ENCODE measurements around the gene CLDN34. TPM values are rescaled to one million over a fixed set of nuclear protein-coding genes. Genes with fewer than 3 reads are reported as not detected.

CLDN34 gene, protein sequence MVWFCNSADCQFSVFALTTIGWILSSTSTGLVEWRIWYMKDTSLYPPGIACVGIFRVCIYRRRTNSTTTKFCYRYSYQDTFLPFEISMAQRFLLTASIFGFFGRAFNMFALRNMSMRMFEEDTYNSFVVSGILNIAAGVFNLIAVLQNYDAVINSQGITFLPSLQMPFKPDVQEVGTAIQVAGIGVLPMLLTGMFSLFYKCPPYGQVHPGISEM
- total RNA-seq = not detected in 2 replicates

- Mint-ChIP-seq H3K4me3 (ENCODE audit: low read depth) (no peak within 1 kb of the TSS), H3K9me3 (no peaks in the 10 kb centered on the region), H3K36me3 (ENCODE audit: low read depth) (no peaks in the 10 kb centered on the region), H3K27ac (no peak within 1 kb of the TSS), H3K27me3 (ENCODE audit: low read depth) (no peaks in the 10 kb centered on the region), H3K4me1 (ENCODE audit: low read depth) (no peaks in the 10 kb centered on the region)
- intact Hi-C loops (cut with micrococcal nuclease) = no loop called here
- DNase-seq (ENCODE audit: low spot score) = no peak
Measured at GRCh38 chrX:9966775-9967408, at the start of gene CLDN34. CLDN34 (plus strand) TSS chrX:9967358; CDS start chrX:9967358, 0 bp downstream.

DNA sequence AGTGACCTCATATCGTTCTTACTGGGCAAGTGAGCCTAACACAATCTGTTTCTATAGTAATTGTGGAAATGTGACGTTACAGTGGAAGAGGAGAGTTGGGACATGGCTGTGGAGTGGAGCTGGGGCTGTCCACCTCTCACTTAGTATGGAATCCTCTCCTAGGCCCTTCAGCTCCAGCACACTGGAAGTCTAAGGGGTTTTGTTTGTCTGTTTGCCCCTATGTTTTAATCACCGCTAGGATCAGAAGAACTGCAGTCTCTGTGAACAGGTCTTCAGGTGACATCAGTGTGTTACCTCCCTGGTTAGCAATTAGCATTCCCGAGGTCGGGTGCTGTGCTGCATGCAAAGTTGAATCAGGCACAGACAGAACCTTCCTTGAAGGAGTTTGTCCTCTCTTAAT, 49.3 kb upstream of the CLDN34 start:
- DNase-seq (ENCODE audit: low spot score) = no peak
- Mint-ChIP-seq H3K4me1 (ENCODE audit: low read depth) (no peaks in the 10 kb centered on the region), H3K9me3 (no peaks in the 10 kb centered on the region), H3K4me3 (ENCODE audit: low read depth) (no peak overlapping the region), H3K27ac (no peak overlapping the region), H3K27me3 (ENCODE audit: low read depth) (peaks cover 20% of the 10 kb centered on the region), H3K36me3 (ENCODE audit: low read depth) (no peaks in the 10 kb centered on the region)
- intact Hi-C loops (cut with micrococcal nuclease) = no loop called here

GRCh38 chrX:9919632-9920172, 47.5 kb upstream of the CLDN34 start:
- no peaks in the 10 kb centered on the region for H3K9me3 Mint-ChIP-seq
- no peaks in the 10 kb centered on the region for H3K4me1 Mint-ChIP-seq (ENCODE audit: low read depth)
- H3K27ac Mint-ChIP-seq = no peak overlapping the region
- intact Hi-C loops (cut with micrococcal nuclease) = no loop called here
- DNase-seq (ENCODE audit: low spot score) = no peak
- H3K27me3 Mint-ChIP-seq (ENCODE audit: low read depth) = peaks cover 22% of the 10 kb centered on the region
- no peaks in the 10 kb centered on the region for H3K36me3 Mint-ChIP-seq (ENCODE audit: low read depth)
- no peak overlapping the region for H3K4me3 Mint-ChIP-seq (ENCODE audit: low read depth)

GRCh38 chrX:9921407-9921806, 45.8 kb upstream of the CLDN34 start:
- Mint-ChIP-seq H3K9me3 (no peaks in the 10 kb centered on the region), H3K36me3 (ENCODE audit: low read depth) (no peaks in the 10 kb centered on the region), H3K4me3 (ENCODE audit: low read depth) (no peak overlapping the region), H3K27ac (no peak overlapping the region), H3K4me1 (ENCODE audit: low read depth) (no peaks in the 10 kb centered on the region), H3K27me3 (ENCODE audit: low read depth) (peaks cover 20% of the 10 kb centered on the region)
- intact Hi-C loops (cut with micrococcal nuclease) = no loop called here
- DNase-seq (ENCODE audit: low spot score) = no peak

- Mint-ChIP-seq H3K27ac (no peak overlapping the region), H3K36me3 (ENCODE audit: low read depth) (no peaks in the 10 kb centered on the region), H3K4me1 (ENCODE audit: low read depth) (no peaks in the 10 kb centered on the region), H3K27me3 (ENCODE audit: low read depth) (peaks cover 17% of the 10 kb centered on the region), H3K4me3 (ENCODE audit: low read depth) (no peak overlapping the region), H3K9me3 (no peaks in the 10 kb centered on the region)
- intact Hi-C loops (cut with micrococcal nuclease) = no loop called here
- DNase-seq (ENCODE audit: low spot score) = no peak
Measured at GRCh38 chrX:9923357-9923756, 43.8 kb upstream of the CLDN34 start.

DNA sequence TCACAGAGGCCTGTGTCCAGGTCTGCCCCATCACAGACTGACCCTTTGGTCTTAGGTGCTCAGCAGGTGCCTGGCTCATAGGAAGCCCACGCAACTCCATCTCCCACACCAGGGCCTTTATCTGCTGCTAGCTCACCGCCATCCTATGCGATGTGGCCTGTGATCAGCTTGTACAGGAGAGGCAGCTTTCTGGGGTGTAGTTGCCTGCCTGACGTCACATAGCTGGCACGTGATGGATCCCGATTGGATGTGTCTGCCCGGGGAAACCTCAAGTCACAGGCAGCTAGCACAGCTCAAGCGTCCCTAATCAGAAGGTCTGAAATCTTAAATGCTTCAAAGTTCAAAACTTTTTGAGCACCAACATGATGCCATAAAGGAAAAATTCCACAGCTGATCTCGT, 41.2 kb upstream of the CLDN34 start:
- no peaks in the 10 kb centered on the region for H3K36me3 Mint-ChIP-seq (ENCODE audit: low read depth)
- peaks cover 13% of the 10 kb centered on the region for H3K27me3 Mint-ChIP-seq (ENCODE audit: low read depth)
- intact Hi-C loops (cut with micrococcal nuclease) = no loop called here
- H3K4me1 Mint-ChIP-seq (ENCODE audit: low read depth) = no peaks in the 10 kb centered on the region
- H3K4me3 Mint-ChIP-seq (ENCODE audit: low read depth) = no peak overlapping the region
- no peak for DNase-seq (ENCODE audit: low spot score)
- H3K27ac Mint-ChIP-seq = no peak overlapping the region
- no peaks in the 10 kb centered on the region for H3K9me3 Mint-ChIP-seq

GRCh38 chrX:9927698-9928482, 39.3 kb upstream of the CLDN34 start:
- no peaks in the 10 kb centered on the region for H3K9me3 Mint-ChIP-seq
- H3K36me3 Mint-ChIP-seq (ENCODE audit: low read depth) = no peaks in the 10 kb centered on the region
- no peak overlapping the region for H3K27ac Mint-ChIP-seq
- intact Hi-C loops (cut with micrococcal nuclease) = no loop called here
- no peak for DNase-seq (ENCODE audit: low spot score)
- H3K4me1 Mint-ChIP-seq (ENCODE audit: low read depth) = no peaks in the 10 kb centered on the region
- H3K4me3 Mint-ChIP-seq (ENCODE audit: low read depth) = no peak overlapping the region
- peaks cover 8% of the 10 kb centered on the region for H3K27me3 Mint-ChIP-seq (ENCODE audit: low read depth)

GRCh38 chrX:9935436-9935835, 31.7 kb upstream of the CLDN34 start:
- no peak for DNase-seq (ENCODE audit: low spot score)

DNA sequence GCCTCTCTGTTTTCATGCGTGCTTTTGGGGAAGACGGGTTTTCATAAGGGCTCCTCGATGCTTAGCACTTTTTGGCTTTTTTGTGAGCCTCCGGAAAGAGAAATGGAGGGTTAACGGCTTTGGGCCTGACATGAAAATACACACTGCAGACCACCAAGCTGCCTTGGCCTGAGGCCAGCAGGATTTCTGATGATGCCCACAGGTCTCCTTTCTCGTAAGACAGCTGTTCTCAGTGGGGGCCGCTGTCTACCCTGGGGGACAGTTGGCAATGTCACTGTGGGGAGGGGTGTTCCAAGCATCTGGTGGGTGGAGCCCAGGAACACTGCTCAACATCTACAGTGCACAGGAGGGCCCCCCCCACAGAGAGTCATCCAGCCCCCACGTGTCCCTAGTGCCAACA, 29.4 kb upstream of the CLDN34 start:
- no peak for DNase-seq (ENCODE audit: low spot score)
- H3K4me3 Mint-ChIP-seq (ENCODE audit: low read depth) = no peak overlapping the region
- H3K9me3 Mint-ChIP-seq = no peaks in the 10 kb centered on the region
- H3K36me3 Mint-ChIP-seq (ENCODE audit: low read depth) = no peaks in the 10 kb centered on the region
- peaks cover 18% of the 10 kb centered on the region for H3K4me1 Mint-ChIP-seq (ENCODE audit: low read depth)
- intact Hi-C loops (cut with micrococcal nuclease) = no loop called here
- peaks cover 17% of the 10 kb centered on the region for H3K27me3 Mint-ChIP-seq (ENCODE audit: low read depth)
- H3K27ac Mint-ChIP-seq = no peak overlapping the region

More at GRCh38 chrX:9935436-9935835, 31.7 kb upstream of the CLDN34 start:
- Mint-ChIP-seq H3K36me3 (ENCODE audit: low read depth) (no peaks in the 10 kb centered on the region), H3K4me3 (ENCODE audit: low read depth) (no peak overlapping the region), H3K9me3 (no peaks in the 10 kb centered on the region), H3K27ac (no peak overlapping the region), H3K27me3 (ENCODE audit: low read depth) (peaks cover 15% of the 10 kb centered on the region), H3K4me1 (ENCODE audit: low read depth) (peaks cover 3% of the 10 kb centered on the region)
- intact Hi-C loops (cut with micrococcal nuclease) = no loop called here

- Mint-ChIP-seq H3K9me3 (no peaks in the 10 kb centered on the region), H3K27me3 (ENCODE audit: low read depth) (peaks cover 23% of the 10 kb centered on the region), H3K4me1 (ENCODE audit: low read depth) (peaks cover 22% of the 10 kb centered on the region), H3K4me3 (ENCODE audit: low read depth) (no peak overlapping the region), H3K27ac (no peak overlapping the region), H3K36me3 (ENCODE audit: low read depth) (no peaks in the 10 kb centered on the region)
- DNase-seq (ENCODE audit: low spot score) = no peak
- intact Hi-C loops (cut with micrococcal nuclease) = no loop called here
Measured at GRCh38 chrX:9938516-9938915, 28.6 kb upstream of the CLDN34 start.

DNA sequence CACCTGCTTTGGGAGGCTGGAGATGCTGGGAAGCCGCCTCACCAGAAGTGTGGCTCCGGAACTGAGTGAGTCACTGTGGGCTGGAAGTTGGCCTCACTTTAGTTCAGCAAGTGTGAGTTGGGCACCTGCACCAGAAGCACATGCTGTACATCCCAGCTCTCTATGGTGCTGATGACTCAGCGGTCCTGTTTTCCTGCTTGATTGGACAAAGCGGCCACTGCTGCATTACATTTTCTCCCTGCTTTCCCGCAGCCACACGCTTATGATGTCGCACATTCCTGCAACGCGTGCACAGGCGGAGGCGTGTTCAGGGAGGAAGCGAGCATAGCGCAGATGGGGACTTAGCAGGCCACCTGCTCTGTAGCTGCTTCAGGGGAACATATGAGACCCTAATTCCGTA, 26.7 kb upstream of the CLDN34 start:
- H3K9me3 Mint-ChIP-seq = no peaks in the 10 kb centered on the region
- peaks cover 22% of the 10 kb centered on the region for H3K4me1 Mint-ChIP-seq (ENCODE audit: low read depth)
- DNase-seq (ENCODE audit: low spot score) = no peak
- H3K36me3 Mint-ChIP-seq (ENCODE audit: low read depth) = no peaks in the 10 kb centered on the region
- peaks cover 24% of the 10 kb centered on the region for H3K27me3 Mint-ChIP-seq (ENCODE audit: low read depth)
- no peak overlapping the region for H3K27ac Mint-ChIP-seq
- no peak overlapping the region for H3K4me3 Mint-ChIP-seq (ENCODE audit: low read depth)
- intact Hi-C loops (cut with micrococcal nuclease) = loop anchor here (5.0 kb wide), 1 partner anchor 177 kb away; no protein-coding TSS in a partner anchor

DNA sequence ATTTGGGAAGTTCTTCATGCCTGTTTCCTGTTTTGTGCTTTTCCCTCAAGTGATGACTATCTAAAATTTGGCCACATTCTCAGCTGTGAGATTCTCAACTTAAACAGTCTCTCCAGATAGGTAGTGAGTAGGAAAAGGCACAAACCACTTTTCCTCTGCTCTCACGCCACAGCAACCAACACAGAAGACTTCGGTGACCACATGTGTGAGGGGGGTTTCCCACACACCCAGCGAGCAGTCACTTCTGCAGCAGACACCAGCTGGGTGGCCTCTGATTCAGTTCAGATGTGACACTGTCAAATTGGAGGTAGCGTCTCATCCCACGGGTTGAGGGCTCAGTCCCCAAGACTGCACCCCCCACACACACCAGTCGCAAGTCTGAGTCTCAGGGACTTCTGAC, 25.1 kb upstream of the CLDN34 start:
- H3K4me1 Mint-ChIP-seq (ENCODE audit: low read depth) = peaks cover 22% of the 10 kb centered on the region
- DNase-seq (ENCODE audit: low spot score) = peak; percentile 44
- H3K27me3 Mint-ChIP-seq (ENCODE audit: low read depth) = peaks cover 24% of the 10 kb centered on the region
- H3K4me3 Mint-ChIP-seq (ENCODE audit: low read depth) = no peak overlapping the region
- intact Hi-C loops (cut with micrococcal nuclease) = loop anchor here (2.0 to 5.0 kb wide), 2 partner anchors 43 to 175 kb away; no protein-coding TSS in a partner anchor
- no peaks in the 10 kb centered on the region for H3K36me3 Mint-ChIP-seq (ENCODE audit: low read depth)
- peak overlapping the region; percentile 4 for H3K27ac Mint-ChIP-seq
- H3K9me3 Mint-ChIP-seq = no peaks in the 10 kb centered on the region

DNA sequence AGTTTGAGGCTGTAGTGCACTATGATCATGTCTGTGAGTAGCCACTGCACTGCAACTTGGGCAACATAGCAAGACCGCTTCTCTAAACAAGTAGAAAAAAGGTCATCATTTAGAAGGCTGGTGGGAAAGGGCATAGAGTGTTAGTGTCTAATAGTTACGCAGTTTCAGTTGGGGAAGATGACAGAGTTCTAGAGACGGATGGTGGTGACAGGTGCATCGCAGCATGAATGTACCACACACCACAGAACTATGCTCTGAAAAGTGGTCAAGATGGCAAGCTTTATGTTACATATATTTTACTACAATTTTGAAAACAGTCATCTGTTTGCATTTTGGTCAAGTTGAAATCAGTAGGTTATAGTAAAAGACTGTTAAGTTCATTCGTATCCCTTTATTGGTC, 23.7 kb upstream of the CLDN34 start:
- DNase-seq (ENCODE audit: low spot score) = no peak
- H3K36me3 Mint-ChIP-seq (ENCODE audit: low read depth) = no peaks in the 10 kb centered on the region
- intact Hi-C loops (cut with micrococcal nuclease) = loop anchor here (2.0 to 5.0 kb wide), 2 partner anchors 45 to 174 kb away; no protein-coding TSS in a partner anchor

More for the DNA sequence above, 23.7 kb upstream of the CLDN34 start:
- H3K9me3 Mint-ChIP-seq = no peaks in the 10 kb centered on the region
- peaks cover 33% of the 10 kb centered on the region for H3K27me3 Mint-ChIP-seq (ENCODE audit: low read depth)
- no peak overlapping the region for H3K27ac Mint-ChIP-seq
- H3K4me1 Mint-ChIP-seq (ENCODE audit: low read depth) = peaks cover 22% of the 10 kb centered on the region
- H3K4me3 Mint-ChIP-seq (ENCODE audit: low read depth) = no peak overlapping the region
